NOMO-1 treated with dmso at 0.1 percent for 144 hours (cell line): Measurements from ENCODE around the gene DSC1.
"Not testable (repeated sequence)": the region's sequence is repeated elsewhere in the genome, so short reads cannot be mapped to it uniquely, and the experiment has no call there.

ENCODE experiments used
- DNase-seq: peaks from one replicate; lab custom pipeline; 2025; ENCODE audit not compliant: unreplicated experiment; lab: John Stamatoyannopoulos, UW

DSC1 gene

DNA sequence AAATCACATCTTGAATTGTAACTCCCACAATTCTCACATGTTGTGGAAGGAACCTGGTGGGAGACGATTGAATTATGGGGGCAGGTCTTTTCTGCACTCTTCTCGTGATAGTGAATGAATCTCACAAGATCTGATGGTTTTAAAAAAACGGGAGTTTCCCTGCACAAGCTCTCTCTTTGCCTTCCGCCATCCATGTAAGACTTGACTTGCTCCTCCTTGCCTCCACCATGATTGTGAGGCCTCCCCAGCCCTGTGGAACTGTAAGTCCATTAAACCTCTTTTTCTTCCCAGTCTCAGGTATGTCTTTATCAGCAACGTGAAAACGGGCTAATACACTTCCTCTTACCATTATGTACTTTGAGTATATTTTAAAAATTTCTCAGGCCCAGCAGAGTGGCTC lies 14.7 kb upstream of the DSC1 start:
- not testable (repeated sequence) for DNase-seq

DNA sequence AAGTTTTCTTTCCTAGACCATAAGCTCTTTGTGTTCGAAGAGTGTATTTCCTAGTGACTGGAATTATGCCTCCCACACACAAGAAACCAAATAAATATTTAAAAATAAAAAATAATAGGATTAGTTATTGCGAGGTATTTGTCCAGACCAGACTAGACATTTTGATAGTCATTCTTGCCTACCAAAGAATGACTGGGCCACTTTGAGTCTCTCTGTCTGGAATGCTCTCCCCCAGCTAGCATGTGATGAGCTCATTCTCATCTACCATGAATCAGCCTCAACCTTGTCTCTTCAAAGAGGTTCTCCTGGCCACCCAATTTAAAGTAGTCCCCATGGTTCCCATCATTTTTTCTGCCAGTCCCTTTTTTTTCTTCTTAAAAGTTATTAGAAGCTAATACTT lies 13.9 kb upstream of the DSC1 start:
- no peak for DNase-seq

DNA sequence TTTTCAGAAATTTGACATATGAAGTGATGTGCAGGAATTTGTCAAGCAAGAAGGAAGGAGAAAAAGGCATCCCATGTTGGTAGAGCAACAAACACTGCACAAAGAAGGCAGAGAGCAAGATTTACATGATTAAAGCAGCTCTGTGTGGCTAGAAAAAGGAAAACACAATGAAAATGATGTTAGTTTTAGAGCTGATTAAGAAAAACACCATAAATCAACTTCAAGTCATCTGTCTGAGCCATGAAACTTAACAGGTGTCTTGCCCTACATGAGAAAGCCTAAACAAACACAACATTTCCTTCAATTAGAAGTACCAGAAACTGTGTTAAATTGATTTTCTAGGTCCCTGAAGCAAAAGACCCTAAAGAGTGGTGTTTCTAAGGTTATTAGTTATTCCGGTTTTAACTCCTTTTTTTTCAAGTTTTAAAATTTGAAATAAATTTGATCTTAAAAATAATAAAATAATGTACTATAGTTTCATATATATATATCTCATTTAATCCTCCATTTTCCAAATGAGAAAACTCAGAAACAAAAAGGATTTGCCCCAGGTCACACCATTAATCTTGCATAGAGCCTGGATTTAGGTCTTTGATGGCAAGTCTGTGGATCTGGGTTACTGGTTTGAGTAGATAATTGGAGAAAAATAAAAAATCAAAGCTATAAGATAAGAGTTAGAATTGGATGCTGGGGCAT lies 8.6 kb upstream of the DSC1 start:
- no peak for DNase-seq

DNA sequence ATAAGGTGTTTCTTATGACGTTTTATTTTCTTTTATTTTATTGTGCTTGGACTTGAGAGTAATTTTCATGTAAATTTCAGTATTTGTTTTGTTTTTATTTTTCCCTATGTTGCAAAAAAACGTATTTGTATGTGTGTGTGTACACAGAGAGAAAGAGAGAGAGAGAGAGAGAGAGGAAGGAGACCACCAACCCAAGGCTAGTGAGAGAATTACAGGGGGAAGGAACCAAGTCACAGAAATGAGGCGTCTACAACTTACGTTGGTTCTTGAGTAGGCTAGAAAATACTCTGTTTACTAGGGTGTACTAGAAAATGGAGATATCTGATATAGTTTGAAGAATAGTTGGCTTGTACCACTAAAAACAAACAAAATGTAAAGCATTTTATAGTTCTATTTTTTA lies 7.7 kb upstream of the DSC1 start:
- no peak for DNase-seq

DNA sequence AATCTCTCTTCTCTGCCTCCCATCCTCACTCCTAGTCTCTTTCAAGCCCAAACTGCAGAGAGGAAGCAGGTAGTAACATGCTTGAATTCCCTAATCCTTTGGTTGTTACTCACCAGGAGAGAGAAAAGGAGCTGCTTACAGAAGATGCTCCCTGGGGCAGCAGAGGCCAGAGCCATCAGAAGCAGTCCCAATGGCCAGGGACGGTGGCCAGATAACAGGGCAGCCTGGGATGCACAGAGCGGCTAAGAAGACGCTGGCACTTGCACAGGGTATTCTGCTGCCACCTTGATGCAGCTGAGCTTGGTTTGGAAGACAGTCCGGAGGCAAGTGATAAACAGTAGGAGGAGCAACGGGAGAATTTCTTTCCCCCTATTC lies 250 bp downstream of the DSC1 start:
- DNase-seq = no peak

DNA sequence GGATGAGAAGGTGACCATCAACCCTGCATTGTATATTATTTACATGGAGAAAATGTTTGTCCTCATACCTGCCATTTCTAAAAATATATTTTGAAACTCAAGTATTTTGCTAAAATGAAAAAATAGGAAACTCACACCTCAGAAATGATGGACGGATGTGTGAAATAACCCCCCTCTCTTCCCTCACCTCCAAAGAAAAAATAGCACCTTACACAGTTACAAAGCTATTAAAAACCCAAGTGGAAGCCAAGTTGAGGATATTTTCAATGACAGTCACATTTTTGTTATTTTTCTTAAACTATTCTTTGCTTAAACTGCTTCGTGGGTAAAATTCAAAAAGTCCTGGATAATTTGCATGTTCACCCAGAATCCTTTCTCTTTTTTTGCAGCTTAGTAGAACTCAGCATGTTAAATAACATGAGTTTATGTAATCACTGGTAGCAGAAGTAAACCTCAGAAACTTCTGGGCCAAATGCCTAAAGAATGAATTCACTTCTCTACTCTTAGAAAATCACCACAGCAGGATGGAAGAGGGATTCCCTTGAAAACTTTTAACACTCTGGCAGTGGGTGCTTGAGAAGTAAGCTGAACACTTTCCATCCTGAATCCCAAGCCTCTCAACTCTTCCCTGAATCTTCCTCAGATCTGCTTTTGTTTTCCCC lies 768 bp downstream of the DSC1 start:
- no peak for DNase-seq

DNA sequence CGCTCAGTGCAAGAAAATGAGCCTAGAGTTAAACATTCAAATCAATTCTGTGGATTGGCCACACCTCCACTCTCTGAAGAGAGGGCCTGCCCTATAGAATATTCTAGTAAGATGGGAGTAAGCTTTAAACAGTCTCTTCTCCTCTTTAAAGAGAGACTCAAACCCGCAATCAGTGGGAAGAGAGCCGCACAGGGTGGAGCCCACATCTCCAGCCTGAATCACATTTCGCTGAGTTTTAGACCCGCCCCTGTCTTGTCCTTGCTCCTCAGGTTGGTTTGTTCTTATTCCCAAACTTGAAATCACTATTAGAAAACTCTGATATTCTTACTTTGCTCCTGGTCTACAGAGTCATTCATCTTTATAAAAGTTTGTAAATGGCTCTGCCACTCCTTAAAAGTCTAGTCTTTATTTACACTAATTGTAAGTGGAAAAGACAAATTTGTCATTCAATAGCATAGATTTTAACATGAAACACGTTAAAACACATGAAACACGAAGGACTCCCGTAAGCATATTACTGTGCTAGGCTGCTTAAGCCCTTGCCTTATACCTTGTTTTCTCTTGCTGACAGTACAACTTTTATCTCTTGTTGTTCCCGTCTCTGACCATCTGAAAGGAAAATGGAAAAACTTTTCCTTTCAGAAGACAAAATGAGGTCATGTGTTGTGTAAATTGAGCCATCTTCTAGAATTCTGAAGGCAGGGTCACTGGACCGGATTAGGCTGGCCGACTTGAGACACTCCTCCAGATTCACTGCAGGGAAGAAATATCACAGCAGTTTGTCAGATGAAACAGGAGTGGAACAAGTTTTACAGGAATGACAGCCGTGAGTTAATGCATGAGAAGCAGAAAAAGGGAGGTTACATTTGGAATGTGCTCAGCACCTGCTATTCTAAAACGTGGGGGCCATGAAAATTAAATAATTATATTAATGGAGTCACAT lies 5.6 kb downstream of the DSC1 start:
- no peak for DNase-seq

DNA sequence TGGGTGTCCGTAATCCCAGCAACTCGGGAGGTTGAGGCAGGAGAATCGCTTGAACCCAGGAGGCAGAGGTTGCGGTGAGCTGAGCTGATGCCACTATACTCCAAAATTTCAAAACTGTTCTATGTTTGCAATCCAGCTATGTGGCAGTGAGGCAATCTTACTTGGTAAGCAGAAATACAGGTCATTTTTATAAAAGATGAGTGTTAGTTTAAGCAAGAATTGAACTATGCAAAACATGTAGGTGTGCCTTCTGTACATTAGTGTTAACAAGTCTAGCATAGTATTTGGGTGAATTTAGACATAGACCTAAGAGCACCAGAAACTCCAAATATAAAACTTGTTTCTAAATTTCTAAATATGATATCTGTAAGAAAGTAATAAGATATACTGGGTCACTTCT lies 7.2 kb downstream of the DSC1 start:
- no peak for DNase-seq

DNA sequence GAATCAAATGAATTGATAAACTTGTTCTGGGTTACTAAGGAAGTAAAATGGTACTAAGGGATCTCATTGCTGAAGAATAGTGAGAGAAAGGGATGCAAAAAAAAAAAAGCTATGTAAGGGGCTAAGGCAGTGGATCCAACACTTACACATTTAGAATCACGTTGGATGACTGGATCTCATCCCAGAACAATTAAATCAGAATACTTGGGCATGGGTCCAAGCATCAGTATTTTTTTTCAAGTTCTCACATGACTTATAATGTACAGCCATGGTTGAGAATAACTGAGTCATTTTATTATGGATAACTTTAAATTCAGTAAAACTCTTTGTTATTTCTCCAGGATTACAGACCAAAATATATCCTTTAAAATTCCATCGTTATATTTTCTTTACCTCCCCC lies 8.5 kb downstream of the DSC1 start:
- no peak for DNase-seq

DNA sequence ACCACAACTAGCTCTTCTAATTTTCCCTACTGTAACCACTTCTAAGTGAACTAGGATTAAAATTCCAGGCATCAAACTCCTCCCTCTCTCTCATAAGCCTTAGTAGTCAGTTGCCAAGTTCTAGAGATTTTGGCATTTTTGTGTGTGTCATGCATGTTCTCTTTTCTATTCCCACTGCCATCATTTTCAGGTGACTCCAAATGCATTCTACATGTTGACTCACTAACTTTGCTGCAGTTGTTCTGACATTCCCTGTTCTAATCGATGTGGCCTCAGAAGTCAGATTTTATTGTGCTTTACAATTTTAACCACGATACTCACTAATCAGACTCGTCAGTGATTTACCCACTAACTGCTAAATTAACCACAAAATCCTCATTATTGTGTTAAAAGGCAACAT lies 13.3 kb downstream of the DSC1 start:
- DNase-seq = no peak

DNA sequence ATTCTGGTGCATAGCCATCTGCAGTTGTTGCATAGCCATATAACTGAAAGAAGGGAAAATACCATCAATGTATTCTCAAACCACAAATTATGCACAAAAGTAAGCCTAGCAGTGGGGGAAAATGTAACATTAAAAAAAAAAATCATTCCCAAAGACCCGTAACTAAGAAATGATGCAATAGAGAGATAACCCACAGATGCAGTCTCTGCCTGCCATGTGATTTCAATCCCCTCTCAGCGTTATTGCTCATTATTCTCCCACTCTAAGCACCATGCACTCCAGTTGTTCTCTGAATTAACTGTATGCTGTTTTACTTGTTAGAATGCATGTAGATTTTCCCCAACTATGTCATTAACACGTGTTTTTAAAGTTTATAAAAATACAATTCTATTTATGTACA lies 14.1 kb downstream of the DSC1 start:
- no peak for DNase-seq

DNA sequence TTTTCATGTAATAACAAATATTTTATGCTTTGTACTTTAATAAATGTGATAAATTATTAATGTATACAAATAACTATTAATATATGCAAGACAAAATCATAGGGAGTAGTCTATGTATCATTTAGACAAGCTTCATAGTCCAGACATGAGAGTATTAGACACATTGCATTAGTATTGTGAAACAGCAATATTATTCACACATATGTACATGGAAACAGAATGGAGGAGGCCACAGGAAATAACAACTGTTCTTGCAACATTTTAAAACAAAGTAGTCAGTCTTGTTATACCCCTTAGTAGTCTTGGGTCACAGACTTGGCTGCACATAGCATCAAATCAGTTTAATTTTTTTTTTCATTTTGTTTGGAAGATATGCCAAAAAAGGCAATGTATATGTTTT lies 15.8 kb downstream of the DSC1 start:
- no peak for DNase-seq

DNA sequence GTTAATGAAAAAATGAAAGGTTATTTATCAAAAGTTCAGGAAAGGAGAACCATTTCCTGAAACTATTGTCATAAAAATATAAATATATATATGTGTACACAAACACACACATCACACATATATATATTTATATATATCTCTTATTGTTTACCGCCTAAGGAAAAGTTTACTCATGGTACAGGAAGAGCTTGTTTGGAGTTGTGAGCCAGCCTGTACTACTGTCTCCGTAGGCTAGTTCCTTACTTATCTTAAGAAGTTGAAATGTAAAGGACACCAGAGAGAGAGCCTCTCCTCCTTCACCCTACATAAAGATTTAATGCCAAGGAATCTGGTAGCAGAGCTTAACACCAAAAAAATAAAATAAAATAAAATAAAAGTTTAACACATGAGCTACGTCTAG lies 19.6 kb downstream of the DSC1 start:
- no peak for DNase-seq

DNA sequence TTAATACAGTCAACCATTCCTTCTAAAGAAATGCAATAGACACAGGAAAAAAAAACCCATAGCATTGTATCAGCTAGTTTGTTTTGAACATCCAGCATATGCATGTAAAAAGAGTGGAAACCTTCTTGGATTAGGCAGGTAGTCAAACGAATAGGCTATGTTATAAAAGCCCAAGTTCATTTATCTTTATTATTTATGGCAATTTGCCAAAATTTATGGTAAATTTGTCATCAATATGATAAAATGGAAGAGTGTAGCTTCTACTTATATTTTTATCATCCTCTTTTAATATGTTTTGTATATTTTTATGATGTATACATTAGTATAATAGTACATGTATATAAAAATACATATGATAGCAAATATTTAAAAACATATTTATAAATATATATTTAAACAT lies 23.9 kb downstream of the DSC1 start:
- DNase-seq = no peak

DNA sequence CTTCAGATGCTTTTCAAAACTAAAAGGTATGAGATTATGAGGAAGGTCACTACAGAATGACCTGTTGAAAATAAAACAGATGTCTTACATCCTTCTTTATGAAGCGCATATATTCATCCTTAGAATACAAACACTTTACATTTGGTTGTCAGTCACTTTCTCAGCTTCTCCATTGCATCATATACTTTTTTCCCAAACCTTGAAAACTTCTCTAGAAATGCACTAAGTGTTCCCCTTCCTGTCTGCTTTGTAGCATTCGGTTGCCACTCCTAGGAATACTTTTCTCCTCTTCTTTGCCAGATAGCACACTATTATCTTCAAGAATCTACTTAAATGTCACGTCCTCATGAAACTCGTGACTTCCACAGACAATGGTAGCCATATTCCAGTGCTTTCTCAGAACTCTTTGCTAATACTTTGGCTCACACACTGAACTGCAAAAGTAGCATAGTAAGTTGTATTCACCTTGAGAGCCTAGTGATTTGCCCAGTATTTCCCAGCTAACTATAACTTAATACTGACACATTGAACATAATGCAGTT lies 27.6 kb downstream of the DSC1 start:
- DNase-seq = no peak

DNA sequence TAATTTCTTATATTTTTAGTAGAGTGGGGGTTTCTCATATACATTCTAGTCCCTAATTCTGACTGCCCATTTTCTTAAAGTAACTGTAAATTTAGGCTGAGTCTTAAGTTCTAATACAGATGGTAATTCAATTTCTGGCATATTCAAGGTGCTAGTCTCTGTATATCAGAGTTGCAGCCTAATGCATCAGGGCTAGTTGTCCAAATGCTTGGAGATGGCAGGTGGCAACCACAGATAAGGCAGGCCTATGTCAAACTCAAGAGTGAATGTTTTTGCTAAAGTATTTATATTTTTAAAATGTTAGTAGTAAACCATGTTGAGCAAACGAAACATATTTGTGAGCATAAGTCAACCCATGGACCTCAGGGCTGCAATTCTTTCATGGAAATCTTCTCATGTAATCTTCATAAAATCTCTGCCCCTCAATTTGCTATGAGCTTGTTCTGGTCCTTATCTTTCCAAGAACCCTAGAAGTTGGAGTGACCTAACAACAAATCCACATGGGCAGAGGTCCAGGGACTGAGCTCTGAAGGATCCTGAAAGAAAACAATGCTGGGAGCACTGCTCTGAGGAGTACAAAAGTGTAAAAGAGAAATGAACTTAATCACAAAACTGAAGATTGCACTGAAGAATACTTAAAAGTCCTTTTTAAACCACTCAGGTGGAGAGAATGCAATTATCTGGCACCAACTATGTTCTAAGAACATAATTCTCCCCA lies 33.1 kb downstream of the DSC1 start:
- DNase-seq = no peak

DNA sequence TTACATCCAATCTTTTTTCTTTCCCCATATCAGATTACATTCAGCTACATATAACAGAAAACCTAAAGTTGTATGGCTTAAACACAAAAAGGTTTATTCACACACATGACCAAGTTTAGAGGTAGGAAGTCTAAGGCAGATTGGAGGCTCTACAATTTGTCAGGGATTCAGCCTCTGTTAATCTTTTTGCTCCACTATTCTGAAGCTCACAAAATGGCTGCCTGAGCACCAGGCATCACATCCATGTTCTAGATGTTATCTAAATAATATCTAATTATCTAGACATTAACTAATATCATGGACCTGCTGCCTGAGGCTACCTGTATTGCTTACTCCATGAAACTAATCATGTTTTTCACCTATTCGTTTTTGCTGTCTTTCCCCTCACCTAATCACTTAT lies 36.8 kb downstream of the DSC1 start:
- no peak for DNase-seq

DNA sequence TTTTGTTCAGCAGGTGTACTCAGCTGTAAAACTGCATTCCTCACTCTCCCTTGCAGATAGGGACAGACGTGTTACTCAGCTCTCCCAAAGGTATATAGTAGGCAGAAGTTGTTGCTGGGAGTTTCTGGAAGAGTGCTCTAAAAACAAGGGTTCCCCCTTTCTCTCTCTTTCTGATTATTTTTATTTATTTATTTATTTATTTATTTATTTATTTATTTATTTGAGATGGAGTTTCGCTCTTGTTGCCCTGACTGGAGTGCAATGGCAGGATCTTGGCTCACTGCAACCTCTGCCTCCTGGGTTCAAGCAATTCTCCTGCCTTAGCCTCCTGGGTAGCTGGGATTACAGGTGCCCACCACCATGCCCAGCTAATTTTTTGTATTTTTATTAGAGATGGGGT lies 39.5 kb downstream of the DSC1 start:
- DNase-seq = not testable (repeated sequence)

DNA sequence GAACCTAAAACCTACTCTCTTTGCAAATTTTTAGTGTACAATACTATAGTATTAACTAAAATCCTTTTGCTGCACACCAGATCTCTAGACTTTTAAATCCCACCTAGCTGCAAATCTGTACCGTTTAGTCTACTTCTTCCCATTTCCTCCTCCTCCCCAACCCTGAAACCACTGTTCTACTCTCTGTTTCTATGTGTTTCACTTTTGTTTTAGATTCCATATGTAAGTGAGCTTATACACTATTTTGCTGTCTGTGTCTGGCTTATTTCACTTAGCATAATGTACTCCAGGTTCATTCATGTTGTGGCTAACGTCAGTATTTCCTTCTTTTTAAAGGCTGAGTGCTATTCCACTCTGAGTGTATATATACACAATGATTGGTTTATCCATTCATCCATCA lies 42.1 kb downstream of the DSC1 start:
- no peak for DNase-seq

DNA sequence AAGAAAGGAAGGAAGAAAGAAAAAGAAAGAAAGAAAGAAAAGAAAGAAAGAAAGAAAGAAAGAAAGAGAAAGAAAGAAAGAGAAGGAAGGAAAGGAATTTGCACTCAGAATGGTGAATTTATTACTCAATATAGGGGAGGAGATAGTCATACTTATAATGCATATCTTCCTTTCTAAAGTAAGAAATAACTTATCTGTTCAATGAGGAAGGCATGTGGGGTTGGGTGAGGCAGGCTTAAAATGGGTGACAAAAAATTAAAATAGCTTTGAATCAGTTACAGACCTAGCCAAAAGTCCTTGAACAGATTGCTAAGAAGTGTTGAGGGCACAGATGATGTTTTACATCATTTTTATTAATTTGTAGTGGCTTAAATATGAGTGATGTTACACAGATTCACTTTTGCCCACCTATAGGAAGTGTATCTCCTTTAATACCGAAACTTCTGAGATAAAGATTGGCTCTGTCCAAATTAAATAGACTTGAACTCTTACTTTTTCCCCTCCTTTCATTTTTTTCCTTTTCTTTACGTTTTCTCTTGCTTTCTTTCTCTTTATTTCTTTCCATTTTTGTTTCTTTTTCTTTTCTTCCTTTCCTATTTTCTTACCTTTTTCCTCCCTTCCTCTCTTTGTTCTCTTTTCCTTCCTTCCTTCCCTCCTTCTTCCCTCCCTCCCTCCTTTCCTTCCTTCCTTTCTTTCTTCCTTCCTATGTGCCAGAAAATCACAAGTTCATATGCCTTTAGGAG lies 45.6 kb downstream of the DSC1 start:
- DNase-seq = no peak
